Stimulated activated CD8-positive, alpha-beta memory T cell treated with anti-CD3 and anti-CD28 coated beads, Interleukin-4, amount 100 ng/mL, for 24 hours (primary cell): ENCODE measurements around the gene ADAM19.

Source experiments
- DNase-seq: peaks from one replicate; pipeline ENCODE4 v3.0.0-alpha.2; 2020; ENCODE audit warnings: low read depth

Gene ADAM19

GRCh38 chr5:157594675-157595459, 19.3 kb upstream of the ADAM19 start:
- DNase-seq: no peak

DNA sequence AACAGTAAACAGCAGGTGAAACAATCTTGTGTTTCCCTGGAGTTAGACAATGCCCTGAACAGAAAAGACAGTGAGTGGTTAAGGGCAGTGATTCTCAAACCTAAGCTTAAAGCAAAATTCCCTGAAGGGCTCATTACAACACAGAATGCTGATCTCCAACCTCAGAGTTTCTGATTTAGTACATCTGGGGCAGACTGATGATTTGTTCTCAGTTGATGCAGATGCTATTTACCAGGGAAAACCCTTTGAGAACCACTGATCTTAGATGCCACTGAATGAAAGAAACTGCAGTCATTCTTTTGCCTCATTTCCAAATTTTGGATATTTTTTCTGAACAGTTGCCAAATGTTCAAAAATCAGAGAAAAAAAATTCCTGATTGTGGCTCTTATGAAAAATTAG, 18.7 kb upstream of the ADAM19 start:
- DNase-seq: no peak

DNA sequence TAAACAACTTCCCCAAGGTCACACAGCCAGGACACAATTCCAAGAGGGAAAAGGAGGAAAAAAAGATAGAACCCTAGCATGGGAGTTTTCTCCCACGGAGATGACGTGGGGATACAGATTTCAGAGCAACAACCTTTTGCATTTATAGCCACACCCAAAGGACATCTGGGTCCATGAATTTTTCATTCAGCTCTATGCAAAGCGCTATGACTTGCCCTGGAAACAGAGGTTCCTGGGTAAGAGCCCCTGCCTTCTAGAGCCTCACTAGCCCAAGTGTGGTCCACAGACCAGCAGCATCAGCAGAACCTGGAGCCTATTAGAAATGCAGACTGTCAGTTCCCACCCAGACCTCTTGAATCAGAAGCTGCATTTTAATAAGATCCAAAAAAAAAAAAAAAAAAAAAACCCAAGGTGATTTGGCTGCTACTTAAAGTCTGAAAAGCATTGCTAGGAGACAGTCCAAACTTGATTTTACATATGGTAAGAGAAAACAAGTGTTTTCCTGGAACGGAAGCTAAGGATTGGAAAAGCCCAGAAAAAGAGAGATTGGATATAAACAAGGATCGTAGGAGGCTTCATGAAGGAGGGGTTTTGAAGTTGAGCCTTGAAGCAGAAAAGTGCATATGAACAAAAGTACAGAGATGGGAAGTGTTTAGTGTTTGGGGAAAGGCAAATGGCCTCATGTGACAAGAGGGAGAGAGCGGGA, 17.6 kb upstream of the ADAM19 start:
- DNase-seq: no peak

- no peak for DNase-seq
These were observed 17.0 kb upstream of the ADAM19 start for GRCh38 chr5:157592594-157592993.

DNA sequence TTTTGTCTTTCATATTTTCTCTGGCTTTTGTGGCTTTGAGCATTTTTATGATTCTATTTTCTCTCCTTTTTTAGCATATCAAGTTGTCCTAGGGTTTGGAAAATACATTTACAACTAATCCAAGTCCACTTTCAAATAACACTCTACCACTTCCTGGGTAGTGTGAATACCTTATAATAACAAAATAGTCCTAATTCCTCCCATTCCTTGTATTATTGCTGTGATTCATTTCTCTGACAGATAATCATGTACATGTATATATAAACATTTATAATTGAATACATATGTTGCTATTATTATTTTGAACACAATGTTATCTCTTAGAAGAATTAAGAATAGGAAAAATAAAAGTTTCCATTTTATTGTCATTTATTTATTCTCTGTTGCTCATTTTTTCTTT, 14.9 kb upstream of the ADAM19 start:
- no peak for DNase-seq

GRCh38 chr5:157584628-157585027, 9.1 kb upstream of the ADAM19 start:
- no peak for DNase-seq

DNA sequence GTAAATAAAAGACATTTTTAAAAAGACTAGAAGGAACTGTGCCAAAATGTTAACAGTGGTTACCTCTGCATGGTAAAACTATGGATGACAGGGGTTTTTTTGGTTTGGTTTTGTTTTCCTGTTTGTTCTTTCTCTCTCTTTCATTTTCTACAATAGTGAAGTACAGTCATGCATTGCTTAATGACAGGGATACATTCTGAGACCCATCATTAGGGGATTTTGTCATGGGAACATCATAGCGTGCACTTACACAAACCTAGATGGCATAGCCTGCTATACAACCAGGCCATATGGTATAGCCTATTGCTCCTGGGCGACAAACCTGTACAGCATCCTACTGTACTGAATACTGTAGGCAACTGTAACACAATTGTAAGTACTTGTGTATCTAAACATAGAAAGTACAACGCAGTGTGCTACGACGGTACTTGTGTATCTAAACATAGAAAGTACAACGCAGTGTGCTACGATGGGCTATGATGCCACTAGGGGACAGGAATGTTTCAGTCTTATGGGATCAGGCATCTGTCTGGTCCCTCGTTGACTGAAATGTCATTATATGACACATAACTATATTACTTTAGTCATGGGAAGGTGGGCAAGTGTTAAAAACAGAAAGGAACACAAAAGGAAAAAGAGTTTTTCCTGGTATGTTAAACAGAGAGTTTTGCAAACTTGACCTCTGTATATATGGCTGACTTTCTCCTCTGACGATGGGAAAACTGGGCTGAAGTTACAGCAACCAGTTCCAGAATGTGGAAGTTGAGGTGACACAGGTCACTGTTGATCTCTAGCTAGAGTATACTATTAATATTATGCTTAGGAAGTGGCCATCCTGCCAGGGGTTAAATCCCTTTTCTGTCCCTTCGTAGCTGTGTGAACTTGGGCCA, 7.4 kb upstream of the ADAM19 start:
- DNase-seq: no peak

DNA sequence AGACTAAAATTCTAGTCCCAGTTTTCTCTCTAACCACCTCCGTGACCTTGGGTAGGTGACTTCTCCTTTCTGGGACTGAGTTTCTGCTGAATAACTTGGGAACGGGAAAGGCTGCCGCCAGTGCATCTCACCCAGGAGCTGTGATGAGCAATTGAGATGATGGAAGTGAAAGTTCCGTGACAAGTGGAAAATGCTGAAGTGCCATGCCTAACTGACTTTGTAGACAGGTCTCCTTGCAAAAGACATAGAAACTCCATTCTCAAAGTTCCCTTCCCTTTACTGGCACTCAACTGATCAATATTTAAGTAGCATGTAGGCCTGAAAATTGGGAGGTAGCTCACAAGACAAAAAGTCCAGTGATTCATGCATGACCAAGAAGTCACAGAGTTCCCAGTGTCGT, 6.3 kb upstream of the ADAM19 start:
- DNase-seq: no peak

DNA sequence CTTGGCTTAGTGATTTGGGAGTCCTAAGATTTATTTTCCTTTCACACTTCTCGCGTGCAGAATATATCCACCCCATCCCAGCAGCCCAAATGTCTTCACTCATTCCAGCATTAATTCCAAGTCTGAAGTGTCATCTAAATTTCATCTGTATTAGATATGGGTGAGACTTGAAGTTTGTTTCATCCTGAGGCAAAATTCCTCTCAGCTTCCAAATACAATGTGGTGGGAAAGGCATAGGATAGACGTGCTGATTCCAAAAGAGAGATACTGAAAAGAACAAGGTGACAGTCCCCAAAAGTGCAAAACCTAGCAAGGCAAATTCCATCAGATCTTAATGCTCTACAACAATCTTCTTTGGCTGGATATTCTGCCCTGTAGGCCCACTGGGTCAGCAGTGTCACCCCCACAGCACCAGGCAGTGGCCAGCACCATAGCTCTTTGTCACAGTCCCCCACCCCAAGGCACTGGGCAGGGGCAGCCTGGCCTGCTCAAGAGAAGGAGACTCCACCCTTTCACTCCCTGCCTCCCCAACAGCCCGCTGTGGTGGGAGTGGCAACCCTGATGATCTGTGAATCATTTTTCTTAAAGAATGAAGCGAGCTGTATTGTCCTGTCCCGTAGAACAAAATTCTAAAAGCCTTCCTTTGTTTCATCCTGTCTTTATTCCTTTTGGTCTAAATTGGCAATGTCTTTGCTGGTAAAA, 2.7 kb upstream of the ADAM19 start:
- DNase-seq: no peak

GRCh38 chr5:157576678-157577077, 1.1 kb upstream of the ADAM19 start:
- no peak for DNase-seq

GRCh38 chr5:157574456-157575380, 857 bp downstream of the ADAM19 start:
- no peak for DNase-seq

DNA sequence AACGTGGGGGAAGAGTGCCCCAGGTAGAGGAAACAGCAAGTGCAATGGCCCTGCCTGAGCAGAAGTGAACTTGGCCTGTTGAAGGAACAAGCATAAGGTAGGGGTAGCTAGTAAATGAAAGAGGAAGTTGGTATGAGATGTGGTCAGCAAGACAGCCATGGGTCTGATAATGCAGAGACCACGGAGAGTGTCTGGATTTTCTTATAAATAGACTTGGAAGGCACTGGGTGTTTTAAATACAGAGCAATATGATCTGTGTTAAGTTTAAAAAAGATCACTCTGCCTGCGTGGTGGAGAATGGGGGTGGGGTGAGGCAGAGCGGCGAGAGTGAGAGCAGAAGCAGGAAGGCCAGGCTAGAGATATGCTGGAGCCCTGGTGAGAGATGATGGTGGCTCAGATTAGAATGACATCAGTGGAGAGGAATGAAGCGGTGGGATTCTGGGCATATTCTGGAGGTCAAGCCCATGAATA, 4.2 kb downstream of the ADAM19 start:
- no peak for DNase-seq

DNA sequence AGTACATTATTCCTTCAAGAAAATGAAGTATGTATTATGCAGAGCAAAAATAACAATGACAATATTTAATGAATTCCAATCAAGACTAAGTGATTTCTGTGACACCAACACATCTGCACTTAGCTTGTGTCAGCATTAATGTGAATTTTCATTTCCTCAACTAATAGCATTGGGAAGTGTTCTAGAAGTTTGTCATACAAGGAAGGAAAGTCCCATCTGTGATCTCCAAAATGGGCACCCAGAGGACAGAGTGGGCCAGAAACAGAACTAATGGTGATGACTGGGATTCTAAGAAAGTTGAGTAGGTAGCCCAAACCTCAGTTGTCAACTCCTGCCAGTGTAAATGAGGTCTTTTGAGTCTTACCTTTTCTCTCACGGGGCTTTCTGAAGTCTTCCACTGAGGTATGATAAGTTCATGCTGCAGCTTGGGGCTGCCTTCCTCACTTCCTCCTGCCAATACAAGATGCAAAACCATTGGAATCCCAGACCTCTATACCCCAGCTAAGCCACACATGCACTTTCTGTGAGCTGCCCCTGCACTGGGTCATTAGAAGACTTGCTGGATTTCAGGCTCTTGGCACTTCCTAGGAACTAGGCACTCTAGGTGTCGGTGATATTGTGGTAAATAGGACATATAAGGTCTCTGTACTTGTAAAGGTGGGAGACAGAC, 4.9 kb downstream of the ADAM19 start:
- no peak for DNase-seq

GRCh38 chr5:157568720-157569119, 6.9 kb downstream of the ADAM19 start:
- no peak for DNase-seq

- DNase-seq: no peak
These were observed 7.4 kb downstream of the ADAM19 start for GRCh38 chr5:157568222-157568621.

DNA sequence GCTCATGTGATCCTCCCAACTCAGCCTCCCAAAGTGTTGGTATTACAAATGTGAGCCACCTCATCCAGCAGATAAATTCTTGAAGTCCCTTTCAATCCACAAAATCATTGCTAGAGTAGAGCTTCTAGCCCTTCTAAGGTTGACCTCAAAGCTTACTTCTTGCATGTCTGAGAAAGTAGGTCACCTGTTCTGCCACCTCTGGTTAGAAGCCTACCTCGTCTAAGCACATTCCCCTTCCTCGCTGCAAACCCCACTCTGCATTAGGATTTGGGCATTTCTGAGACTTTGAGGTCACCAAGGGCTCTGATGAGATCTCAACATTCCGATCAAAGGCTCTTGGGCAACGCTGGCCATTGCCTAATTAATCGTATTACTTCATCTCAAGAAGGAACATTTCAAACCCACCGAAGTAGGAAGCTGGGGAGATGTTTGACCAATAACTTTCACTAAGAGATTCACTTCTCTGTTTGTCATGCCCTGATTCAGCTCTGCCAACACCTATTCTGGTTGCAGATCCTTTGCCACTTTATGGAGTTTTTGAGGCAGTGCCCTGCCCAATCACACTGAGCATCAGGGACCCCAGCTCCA, 8.6 kb downstream of the ADAM19 start:
- no peak for DNase-seq

- no peak for DNase-seq
These were observed 11.5 kb downstream of the ADAM19 start for GRCh38 chr5:157563929-157564716.

DNA sequence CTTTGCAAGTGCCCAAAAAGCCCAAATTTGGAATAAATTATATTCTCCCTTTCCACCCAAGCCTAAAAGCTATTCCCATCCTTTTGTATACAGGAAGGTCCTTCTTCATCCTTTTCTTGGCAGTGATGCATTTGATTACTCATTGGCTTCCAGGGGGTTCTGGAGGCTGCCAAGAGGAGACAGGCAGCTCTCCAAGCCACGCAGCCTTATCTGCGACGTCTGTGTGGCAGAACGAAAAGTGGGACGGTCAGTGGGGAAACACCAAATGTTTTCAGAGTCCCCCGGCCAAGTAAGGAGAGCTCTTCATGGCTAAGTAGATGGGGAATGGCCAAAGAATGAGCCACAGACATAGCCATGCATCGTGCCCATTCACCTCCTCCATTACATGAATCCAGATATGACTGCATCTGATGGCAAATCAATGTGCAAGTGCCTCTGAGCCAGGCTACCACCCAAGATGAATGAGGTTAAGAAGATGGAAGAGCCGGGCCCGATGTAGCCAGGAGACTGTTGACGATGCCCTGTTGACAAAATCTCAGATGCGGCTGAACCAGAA, 12.1 kb downstream of the ADAM19 start:
- no peak for DNase-seq

- no peak for DNase-seq
These were observed 13.4 kb downstream of the ADAM19 start for GRCh38 chr5:157562111-157562581.
